NCI-H446 treated with DMSO at 0.1 percent for 48 hours (cell line): ENCODE results near the gene HS3ST6.
"Not testable (repeated sequence)": the region's sequence is repeated elsewhere in the genome, so short reads cannot be mapped to it uniquely, and the experiment has no call there.

Source experiments
- DNase-seq: peaks from one replicate; lab custom pipeline; 2025; lab: John Stamatoyannopoulos, UW

HS3ST6 gene

DNA sequence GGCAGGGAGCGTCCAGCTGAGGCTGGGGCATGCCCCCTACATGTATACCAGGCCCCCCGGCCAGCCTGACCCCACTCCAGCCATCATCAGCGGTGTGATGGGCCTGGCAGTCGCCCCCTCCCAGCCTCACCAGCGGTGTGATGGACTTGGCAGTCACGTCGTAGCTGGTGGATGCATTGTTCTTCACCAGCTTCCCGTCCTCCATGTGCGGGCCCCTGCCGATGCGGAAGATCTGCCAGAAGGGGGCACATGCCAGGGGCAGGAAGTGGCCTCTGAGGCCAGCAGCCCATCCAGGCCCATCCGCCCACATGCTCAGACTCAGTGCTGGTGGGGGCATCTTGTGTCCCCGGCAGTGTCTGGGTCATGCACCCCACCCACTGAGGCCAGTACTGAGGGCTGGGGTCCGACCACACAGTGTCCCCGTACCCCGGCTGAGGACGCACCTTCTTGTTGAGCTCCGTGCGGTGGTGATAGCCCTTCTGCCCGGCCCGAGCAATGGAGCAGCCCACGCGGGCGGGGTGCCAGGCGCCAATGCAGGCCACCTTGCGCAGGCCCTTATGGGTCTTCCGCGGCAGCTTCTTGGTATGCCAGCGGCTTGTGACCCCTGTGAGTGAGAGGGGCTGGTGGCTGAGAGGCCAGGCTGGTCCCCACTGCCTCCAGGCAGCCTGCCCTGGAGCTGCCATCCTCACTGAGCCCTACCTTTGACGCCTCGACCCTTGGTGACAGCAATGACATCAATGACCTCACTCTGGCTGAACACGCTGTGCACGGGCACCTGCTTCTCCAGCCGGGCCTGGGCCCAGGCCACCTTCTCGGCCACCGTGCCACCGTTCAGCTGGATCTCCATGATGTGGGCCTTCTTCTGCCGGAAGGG lies 28.5 kb upstream of the HS3ST6 start:
- DNase-seq = no peak

DNA sequence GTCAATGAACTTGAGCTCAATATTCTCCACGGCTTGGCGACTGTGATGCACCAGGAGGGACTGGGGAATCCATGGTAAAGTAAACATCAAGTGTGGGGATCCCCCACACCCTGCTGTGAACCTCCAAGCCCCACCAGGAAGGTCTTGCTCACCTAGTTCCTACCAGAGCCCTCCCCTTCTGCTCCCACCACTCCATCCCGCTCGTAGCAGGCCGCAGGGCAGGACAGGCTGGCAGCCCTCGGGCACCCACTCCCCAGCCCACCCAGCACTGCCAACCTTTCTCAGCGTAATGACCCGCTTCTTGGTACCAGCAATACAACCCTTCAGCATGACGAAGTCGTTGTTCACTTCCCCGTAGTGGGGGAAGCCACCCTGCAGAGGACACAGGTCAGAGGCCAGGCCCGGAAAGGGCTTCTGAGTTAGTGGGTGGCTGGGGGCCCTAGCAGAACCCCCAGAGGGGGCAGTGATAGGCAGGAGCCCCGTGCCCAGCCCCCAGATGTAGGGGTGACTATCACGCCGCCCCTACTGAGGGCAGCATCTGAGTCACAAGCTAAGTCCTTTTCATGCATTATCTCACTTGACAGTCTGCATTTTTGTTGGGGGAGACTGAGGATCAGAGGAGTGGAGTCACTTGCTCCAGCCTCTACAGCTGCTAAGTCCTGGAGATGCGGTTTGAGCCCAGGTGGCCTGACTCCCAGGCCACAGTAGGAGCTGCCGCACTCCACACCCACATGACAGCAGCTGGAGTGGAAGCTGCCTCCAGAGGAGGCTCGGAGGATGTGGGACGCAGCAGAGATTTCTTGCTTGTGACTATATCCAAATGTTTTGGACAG lies 27.6 kb upstream of the HS3ST6 start:
- no peak for DNase-seq

DNA sequence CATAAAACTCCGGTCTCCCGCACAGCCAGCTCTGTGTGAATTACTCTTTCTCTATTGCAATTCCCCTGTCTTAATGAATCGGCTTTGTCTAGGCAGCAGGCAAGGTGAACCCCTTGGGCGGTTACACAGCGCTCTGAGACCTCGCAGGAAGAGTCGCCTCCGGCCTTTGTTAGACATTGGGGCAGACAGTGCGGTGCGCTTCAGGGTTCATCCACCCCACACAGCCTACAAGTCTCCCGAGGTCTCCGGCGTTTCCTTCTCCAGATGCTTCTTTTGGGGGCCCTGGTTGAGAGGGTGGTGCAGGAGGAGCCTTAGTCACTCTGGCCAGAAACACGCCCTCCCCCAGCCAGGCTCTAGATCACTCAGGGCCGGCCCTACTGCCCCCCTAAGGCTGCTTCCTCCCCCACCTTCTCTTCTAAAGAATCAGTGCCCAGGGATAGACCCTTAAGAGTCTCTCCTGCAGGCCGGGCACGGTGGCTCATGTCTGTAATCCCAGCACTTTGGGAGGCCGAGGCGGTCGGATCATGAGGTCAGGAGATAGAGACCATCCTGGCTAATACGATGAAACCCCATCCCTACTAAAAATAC lies 26.5 kb upstream of the HS3ST6 start:
- no peak for DNase-seq

DNA sequence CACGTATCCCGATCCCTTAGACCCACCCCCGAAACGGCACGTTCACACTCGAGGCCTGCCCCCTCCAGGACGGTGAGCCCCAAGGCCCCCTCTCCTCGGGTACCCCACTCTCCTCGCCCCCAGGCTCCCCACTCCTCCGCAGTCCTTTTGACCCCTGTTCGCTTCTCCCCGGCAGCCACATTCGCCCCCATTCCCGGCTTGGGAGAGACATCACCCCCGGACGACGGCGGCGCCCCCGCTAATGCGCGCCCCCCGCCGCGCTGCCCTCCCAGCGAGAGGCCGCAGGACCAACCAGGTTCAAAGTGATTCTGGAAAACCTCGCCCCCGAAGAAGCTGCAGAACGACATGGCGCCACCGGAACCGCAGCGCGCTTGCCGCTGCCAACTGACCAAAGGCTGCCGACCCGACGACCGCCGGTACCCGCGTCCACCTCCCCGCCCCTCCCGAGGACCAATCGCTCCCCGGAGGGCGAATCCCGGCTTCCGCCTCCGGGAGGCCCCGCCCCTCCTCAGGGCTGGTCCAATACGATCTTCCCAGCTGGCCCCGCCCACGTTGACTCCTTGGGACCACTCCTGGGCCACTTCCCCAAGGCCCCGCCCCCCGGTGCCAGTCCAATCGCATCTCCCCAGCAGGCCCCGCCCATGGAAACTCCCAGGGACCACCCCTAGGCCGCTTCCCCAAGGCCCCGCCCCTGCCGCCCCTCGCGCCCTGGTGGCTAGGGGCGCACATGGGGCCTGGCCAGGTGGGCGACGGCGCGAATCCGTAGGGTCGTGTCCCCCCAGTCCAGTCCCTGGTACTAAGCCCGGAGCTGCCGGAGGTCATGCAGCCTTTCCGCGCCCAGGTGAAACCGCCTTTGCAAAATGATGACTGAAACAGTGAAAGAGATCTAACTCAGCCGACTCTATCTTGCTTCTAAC lies 24.9 kb upstream of the HS3ST6 start, which contains the start of gene MSRB1:
TSS of gene MSRB1 (minus strand) at position 390 of the 917 bp plus-strand sequence. CDS start at position 347, 43 bp downstream.
- peak; percentile 93 for DNase-seq

DNA sequence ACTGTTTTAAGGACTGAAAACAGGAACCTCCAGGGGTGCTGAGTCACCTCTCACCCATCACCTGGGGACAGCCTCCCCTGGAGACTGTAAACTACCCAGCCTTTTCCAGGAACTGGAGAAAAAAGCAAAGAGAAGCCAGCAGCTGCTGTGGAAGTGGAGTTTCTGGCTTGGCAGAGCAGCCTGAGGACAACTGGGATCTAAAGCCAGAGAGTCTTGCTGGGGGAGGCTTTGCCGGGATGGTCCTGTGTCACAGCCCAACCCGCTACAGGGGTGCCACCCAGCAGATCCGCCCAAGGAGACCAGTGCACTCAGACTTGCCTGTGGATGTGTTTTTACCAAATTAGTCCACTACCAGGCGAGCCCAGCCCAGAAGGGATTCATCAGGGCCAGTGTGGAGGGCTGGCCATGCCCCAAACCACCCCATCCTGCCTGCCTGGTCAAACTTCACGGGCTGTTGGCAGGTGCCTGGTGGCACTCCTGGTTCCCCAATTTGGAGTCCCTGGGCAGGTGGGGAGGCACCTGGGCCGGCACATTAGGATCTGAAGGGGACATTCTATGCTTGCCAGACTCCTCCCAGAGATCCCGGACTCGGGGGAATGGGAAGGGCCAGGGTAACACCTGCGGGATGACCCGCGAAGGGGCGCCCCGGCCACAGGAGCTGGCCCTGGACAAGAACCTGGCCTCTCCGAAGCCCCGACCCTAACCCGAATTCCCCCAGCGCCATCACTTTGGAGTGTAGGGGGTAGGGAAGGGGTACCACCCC lies 24.0 kb upstream of the HS3ST6 start:
- DNase-seq = no peak

DNA sequence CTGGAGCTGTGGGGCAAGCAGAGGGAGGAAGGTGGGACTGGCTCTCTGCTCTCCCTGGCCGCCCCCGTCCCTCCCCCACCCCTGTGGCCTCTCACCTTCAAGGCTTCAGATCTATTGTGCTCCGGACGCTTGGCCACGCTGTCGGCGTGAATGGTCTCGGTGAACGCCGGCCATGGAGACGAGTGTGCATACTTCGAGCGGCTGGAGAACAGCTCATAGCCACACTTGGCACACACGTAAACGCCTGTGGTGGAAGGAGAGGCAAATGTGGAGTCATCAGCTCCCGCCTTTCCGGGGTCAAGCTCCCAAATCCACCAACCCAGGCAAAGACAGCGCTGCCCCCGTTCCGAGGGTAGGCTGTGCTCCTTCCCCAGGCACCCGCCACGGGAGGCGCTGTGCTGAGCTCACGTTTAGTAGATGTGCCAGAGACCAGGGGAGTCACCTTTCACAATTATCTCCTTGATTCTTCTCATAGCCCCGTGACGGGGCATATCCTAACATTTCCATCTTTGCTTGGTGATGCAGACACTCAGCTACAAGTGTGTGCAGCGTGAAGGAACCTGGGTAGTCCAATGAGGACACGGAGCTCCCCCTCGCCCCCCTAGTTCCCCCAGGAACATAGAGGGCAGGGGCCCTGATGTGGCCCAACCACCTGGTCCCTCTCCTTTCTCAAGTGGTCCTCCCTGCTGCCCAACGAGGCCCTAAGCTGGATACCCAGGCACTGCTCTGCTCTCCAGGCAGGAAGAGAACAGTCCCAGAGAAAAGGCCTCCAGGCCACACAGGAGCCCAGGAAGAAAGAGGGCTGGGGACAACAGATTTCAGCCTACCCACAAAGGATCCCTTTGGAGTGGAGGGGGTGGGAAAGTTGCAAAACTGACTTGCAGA lies 23.2 kb upstream of the HS3ST6 start:
- DNase-seq = no peak

DNA sequence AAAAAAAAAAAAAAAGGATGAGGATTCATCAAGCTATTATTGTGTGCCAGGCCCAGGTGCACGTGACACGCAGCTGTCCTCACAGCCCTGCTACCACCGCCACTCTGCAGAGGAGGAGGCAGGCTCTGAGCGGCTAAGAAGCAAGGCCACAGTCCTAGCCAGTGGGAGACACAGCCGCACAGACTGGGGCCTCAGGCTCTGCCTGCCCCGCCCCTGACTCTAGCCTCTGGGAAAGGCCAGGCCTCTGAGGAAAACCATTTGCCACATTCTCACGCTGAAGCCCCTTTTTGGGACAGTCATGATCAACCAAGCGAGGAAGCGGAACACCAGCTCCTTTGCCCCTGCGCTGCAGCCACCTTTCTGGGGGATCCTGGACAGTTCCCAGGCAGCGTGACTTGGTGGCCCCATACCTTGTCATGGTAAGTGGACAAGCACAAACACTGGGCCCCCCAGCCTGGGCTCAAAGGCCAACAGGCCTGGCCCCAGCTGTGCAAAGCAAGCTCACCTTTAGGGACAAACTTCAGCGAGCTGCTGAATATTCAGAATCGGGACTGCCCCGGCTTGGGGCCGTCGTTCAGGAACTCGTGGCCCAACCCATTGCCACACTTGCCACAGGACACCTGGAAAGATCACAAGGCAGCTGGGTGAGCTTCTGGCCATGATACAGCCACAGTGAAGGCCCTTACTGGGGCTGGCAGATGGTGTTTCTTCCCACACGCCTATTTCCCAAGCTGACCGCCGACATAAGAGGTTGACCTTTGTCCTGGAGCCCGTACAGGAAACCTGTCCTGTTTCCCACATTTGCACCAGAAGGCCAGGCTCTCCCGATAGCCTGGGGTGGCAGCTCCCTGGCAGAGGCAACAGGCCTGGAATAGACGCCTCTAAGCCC lies 22.3 kb upstream of the HS3ST6 start:
- DNase-seq = no peak

DNA sequence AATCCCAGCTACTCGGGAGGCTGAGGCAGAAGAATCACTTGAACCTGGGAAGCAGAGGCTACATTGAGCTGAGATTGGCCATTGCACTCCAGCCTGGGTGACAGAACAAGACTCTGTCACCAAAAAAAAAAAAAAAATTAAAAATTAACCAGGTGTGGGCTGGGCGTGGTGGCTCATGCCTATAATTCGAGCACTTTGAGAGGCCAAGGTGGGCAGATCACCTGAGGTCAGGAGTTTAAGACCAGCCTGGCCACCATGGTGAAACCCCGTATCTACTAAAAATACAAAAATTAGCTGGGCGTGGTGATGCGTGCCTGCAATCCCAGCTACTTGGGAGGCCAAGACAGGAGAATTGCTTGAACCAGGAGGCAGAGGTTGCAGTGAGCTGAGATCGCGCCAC lies 21.6 kb upstream of the HS3ST6 start:
- DNase-seq = not testable (repeated sequence)

DNA sequence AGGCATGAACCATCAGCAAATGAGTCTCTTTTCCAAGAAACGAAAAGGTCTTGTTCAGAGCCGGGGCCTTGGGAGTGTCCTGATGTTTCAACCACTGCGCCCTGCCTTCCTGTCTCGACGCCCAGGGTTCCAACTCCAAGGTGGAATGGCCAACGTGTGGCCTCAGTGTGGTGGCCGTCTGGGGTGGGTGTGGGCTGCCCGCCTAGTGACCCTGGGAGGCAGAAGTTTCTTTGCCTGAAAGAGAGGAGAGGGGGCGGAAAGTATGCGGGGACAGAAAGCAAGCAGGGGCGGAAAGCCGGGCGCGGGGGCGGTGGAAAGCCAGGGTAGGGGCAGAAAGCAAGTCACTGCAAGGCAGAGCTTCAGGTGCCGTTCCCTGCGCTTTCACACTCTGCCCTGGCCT lies 20.7 kb upstream of the HS3ST6 start:
- DNase-seq = no peak

DNA sequence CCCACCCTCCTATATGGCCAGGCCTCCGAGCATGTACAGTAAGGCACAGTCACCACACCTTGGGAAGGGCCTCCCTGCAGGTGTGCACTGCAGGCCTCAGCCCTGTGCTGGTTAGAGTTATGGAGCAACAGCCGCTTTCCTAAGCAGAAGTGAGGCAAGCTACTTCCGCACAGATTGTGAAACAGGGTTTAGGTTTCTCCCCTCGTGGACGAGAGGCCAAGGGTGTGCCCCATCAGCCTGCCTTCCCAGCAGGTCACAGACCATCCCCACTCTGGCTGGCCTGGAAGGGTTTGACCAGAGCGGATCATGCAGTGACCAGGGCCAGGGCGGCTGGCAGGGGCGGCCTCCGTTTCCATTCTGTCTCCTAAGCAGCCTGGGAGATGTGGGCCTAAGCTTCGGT lies 20.1 kb upstream of the HS3ST6 start:
- no peak for DNase-seq

DNA sequence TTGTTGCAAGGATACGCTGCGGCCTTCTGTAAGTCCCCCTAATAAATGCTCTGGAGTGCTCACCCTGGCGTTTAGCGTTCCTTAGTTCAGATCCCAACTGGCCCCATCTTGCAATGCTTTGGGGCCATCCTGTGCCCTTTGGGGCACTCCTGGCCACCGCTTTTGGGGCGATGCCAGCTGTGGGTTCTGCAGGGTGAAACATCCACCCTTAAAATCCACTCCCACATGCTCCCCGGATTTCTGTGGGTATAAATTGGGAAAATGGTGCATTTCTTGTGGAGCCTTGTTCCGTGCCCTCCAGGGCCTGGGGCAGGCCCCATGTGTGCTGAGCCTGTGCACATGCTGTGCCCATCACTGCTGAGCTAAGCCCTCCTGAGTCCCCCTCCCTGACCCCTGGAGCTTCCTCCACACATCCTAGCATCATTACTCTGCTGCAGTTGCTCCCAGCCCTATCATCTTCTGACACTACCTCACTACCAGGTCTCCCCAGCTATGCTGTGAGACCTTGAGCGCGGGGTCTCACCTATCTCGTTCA lies 18.8 kb upstream of the HS3ST6 start:
- DNase-seq = no peak

DNA sequence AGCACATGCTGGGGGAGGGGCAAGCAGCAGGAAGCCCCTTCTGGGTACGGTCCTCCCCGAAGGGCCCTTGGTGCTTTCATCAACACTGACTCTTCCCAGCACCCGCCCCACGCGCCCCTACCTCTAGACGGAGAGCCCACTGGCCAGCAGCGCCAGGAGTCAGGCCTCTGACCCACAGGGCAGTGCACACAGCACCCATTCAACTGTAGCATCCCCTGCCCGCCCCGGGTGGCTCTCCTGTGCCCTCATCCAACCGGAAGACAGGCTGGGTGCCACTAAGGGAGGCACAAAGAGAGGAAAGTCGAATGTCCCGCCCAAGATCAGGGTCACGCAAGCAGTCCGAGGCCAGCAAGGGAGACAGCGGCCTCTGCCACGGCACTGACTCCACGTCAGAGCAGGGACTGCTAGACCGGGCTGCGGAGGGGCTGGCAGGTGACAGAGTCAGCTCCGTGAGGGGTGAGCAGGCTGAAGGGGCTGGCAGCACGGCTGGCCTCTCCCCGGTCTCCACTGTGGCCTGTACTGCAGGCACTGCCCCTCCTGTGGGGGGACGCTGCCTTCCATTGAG lies 15.0 kb upstream of the HS3ST6 start:
- DNase-seq = no peak

DNA sequence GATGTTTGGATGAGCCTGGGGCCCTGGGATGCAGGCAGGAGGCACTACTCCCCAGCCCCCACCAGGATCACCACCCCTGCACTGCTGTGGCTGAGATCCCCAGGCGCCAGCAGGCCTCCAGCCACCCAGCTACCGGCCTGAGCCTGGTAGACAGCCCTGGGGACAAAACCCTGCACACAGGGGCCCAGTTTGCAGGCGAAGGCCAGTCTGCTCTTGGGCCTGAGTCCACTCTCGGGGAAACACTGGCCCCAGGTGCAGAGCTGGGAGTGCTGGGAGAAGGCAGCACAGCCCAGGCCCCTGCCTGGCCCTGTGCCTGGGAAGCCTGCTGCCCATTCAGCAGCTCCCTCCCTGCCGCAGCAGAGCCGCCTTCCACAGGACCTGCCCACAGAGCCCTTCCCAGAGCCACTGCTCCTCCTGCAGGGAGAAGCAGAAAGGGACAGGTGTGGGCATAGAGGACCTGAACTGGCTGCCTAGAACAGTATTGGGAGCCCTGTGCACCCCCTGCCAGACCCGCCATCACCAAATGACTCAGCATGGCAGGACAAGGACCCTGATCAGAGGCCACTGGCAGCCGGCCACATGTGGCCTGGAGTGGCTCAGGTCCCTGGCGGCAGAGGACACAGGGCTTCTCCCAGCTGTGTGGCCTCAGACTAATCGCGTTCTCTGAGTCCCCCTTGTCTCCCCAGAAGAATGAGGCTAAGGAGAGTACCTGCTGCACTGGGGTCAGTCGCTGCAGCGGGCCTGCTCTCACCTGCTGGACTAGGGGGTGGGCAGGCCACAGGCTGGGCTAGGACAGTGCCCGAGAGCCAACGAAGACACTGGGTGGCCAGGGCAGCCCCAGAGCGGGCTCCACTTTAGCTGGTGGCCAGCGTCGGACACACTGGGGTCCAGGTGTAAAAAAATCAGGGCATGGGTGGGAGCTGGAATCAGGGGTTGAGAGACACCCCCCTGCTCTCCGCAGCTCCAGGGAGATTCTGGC lies 14.1 kb upstream of the HS3ST6 start:
- no peak for DNase-seq

DNA sequence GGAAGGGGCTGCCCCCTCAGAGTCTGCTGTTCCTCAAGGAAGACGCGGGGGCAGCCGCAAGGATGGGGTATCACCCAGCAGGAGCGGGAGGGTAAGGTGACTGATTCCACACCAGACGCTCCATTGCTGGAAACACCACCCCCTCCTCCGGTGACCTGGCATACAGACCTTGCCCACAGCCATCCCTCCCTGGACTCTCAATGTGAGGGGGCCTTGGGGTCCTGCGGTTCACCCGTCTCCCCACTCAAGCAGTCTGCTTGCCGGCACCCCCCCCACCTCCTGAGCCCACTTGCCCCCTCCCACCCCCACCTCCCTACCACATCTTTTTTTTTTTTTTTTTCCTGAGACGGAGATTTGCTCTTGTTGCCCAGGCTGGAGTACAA lies 12.1 kb upstream of the HS3ST6 start:
- no peak for DNase-seq

DNA sequence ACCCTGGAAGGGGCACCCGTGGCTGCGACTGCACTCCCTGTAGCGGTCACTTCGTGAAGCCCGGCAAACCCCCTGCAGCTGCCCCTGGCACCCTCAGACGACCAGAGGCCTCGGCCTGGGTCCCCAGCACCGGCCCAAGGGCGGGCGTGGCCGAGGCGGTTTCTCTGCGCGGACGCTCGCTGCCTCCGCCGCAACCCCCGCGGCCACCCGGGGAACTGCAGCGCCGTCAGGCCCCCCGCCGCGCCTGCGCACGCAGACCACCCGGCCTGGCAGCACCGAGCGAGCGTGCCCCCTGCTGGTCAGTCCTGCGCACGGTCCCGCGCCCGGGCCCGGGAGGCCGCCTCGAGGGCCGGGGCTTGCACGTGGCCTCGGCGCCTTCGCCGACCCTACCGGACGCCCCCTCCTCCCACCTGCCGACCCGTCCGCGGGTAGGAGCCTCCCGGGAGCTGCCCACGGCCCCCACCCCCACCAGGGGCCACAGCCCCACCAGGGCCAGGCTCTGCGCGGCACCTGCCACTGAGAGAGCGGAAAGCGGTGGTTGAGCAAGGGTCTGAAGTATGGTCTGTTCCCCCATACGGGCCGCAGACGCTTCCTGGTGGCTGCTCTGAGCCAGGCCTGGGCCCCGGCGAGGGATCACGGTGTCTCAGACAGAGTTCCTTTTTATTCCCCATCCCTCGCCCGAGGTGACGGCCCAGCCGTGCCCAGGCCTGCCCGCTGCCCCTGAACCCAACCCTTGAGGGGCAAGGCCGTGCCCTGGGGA lies 11.5 kb upstream of the HS3ST6 start:
- DNase-seq = peak; percentile 33

DNA sequence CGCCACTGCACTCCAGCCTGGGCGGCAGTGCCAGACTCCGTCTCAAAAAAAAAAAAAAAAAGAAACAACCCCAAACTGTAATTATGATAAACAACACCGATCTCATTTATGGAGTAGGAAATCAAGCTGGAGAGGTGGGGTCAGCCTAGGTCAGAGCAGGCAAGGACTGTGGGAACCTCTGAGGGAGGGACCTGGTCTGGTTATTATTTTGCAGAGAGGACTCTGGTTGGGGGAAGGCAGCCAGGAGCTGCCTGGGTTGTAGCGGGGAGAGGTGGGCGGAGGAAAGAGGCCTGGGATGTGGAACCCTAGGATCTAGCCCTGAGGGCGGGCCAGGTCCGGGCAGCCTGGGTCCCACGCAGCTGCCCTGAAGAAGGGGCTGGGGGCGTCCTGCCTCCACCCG lies 10.9 kb upstream of the HS3ST6 start:
- no peak for DNase-seq
